ENCODE data around the gene FARS2.
A peak's percentile ranks its signal among the peaks of the same experiment; 100 is the strongest.

FARS2 gene

DNA sequence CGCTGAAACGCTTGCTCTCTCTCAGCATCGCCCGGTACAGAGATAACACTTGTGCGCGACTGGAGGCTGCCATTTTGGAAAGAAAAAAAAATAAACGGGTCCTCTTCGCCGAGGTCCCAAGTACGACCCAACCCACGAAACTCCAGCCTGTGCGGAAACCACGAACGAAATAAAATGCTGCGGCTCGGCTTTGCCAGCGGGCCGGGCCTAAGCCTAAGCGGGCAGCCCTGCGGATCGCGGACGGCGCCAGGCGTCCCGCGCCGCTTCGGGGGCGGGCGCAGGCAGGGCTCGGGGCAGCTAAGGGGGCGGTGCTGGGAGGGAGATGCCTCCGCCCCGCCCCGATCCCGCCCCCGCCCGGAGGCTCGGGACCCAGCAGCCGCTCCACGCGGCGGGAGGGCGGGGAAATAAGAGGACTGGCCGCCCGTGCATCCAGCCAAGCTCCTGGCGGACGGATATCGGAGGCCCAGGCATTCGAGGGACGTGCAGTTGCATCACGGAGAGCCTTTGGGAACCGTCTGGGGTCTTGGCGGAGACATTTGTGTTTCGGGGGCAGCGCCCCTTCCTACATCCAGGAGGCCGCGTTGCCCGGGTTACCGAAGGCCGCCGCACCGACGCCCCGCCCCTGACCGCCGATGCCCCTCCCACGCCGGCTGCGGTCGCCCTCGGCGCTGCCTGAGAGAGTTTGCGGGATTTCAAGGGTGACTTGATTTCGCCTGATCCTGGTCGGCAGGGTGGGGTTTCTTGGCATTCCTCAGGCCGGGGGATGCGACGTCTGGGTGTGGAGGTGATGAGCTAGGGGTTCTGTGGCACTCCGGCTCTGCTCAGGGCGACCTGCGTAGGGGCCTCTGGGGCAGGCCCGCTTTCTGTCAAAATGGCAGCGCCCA is at the start of gene FARS2, which contains the start of gene LYRM4:
TSS of gene FARS2 (plus strand) at position 853 of the 884 bp plus-strand sequence.
TSS of gene LYRM4 (minus strand) at position 290 of the 884 bp plus-strand sequence. CDS start at position 73, 217 bp downstream.
- DNase-seq (ENCODE audit: low spot score): peak; percentile 89

DNA sequence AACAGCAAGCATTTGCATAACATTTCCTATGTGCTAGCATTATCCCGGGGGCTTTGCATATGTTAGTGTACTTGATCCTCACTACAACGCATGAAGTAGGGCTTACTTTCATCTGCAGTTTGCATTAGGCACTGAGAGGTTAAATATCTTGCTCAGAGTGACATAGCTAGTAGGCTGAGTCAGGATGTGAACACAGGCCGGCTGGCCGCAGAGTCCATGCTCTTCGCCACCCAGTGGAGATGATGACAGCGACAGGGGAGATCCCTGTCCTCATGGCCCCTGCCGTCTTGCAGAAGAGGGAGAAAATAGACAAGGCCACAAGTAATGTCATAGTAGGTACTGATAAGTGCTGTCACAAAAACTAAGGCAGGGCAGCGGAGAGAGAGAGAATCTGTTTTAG is 47.5 kb upstream of the FARS2 start:
- no peak for DNase-seq (ENCODE audit: low spot score)

DNA sequence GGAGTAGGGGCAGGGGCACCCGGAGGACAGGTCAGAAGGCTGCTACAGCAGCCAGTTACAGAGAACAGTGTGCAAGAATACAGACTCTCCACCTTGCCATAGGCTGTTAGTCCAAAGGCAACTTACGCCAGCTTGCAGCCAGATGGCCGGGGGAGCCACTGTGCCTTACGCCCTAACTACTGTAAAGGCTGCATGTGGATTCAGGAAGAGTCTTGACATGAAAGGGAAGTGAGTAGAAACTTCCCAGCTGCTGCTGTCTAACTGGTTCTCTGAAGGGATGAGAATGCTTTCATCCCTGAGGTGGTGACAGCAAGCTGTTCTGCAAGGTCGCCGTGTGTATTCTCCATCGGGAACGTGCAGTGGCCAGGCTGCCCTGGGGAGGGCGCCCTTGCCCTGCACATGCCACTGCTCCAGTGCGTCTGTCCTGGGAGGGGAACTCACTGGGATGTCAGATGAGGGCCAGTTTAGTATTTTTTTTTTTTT is 46.7 kb upstream of the FARS2 start:
- peak; percentile 46 for DNase-seq (ENCODE audit: low spot score)

DNA sequence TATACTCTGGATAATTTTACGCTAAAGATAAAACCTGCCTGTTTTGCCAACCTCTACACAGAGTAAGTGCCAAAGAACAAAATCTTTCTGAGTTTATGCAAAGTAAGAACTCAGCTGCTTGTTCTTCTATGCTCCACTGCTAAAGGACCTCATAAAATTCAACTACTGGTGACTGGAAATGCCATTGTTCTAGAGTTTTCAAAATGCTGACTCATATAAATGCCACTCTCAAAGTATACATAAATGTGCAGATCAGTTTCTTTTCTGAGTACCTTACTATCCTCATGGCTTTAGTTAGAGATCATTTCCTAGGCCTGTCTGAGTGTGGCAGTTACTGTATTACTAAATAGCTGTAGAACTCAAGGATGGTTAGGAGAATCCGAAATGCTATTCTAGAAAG is 46.2 kb upstream of the FARS2 start:
- DNase-seq (ENCODE audit: low spot score): no peak

DNA sequence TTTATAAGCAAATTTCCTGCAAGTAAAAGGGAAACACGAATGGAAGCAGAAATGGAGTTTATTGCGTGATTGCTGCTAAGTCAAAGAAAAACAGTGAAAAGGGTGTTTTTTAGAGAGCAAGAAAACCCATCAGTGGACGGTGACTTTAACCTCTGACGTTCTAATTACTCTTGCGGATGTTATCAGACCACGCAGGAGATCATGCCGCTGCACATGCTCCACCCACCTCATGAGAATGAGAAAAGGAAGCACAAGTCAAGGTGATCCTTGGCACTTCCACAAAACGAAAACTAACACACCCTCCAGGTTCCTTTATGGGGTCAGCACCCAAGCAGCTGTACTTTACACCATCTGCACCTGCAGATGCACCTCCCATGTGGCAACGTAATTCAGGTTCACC is 45.5 kb upstream of the FARS2 start:
- DNase-seq (ENCODE audit: low spot score): no peak

DNA sequence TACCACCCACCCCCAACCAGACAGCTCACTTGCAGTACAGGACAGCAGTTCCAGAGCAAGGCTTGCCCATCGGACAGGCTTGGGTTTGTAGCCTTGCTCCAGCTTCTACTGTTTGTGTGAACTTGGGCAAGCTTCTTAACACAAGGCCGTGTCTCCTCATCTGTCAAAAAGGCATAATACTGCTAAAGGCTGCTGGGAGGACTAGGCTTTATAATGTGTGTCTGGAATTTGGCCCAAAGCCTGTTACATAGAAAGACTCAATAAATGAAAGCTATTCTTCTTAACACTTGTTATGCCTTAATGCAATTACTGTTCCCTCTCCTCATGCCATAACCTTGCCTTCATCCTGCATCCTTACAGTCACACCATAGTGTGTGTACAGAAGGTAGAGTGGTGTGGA is 44.0 kb upstream of the FARS2 start:
- DNase-seq (ENCODE audit: low spot score): no peak

DNA sequence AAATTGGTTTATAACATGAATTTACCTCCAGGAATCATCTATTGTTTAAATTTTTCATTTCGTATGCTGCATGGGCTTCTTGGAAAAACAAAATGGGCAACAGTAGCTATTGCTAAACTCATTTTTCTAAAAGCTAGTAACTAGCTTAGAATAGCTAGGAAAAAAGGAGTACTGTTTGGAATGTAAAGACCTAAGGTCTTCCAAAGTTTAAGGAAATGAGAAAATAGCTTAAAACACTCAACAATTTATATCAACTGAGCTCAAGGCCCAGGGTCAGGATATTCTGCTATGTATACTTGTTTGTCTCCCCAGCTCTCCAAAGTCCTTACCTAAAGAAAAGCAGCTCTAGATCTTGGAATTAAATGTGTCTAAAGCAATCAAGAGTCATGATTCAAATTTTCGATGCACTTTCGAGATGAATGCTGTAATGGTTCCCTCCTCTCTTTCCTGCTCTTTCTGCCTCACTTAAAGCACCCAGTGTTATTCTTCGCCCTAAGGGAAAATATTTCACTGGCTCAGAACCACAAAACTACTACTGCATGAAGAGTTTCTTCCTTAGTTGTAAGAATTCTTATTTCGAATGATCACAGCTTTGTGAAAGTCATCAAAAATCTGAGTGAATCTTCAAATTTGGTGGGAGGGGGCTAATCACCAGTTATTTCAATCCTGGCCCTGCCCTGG is 42.2 kb upstream of the FARS2 start:
- DNase-seq (ENCODE audit: low spot score): no peak

DNA sequence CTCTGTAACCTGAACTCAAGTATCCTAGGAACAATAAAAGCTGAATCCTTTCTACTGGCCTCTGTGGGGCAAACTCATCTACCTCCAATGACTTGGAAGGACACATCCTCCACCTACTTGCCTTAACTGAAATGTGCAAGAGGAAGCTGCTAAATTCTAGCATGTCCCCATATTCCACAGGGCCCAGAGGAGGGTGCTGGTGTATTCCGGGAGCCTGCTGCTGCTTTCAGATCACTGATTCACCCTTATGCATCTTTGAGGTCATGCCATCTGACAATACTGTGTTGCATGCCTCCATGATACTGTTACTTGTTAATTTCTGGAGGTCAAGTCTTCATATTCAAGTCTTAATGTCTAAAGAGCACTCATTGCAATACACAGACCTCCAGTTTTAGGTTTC is 40.9 kb upstream of the FARS2 start:
- DNase-seq (ENCODE audit: low spot score): no peak

DNA sequence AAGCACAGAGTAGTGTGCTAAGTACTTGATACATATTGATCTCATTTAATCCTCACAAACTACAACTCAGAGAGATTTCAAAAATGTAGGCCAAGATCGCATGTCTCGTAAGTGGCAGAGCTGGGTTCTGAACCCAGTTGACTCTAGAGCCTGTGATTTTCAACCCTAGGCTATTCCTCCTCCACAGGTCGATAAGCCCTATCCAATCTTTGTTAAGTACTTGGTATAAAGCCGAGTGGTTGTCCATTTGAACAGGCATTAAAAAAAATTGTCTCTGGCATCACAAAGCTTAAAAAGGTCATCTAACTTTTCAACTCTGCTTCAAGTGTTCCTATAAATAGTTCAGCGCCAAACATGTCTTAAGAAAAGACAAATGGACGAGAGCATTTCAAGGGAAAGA is 38.0 kb upstream of the FARS2 start:
- no peak for DNase-seq (ENCODE audit: low spot score)

DNA sequence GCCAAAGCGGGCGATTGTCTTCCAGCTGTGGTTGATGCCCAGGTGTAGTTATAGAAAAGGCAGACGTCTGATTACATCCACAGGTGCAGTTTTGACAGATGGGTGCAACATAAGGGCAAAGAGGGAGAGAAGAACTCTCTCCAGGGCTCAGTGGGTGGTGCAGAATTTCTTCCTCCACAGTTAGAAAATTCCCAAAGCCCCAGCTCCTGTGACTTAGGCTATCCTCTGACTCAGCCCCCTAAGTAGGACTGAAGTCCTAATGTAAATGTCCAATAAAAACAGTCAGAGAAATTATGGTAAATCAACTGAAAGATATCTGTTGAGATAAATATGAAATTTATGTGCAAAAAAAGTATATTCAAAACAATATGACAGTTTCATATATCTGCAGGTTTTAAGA is 32.0 kb upstream of the FARS2 start:
- DNase-seq (ENCODE audit: low spot score): no peak

DNA sequence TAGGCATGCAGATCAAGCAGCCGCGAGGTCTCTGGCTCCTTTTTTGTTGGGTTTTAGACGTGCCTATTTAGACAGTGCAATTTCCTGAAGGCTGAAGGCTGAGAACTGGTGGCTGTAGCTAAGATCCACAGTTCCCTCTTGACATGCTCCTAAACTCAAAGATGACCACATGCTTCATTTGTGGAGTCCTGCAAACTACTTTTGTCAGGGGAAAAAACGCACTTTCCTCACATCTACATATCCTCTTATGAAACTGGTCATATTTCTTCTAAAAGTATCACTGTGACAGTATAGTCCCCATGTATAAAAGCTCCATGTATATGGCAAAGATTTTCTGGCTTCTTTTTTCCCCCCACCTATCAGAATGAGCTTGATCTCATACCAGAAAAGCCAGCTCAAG is 31.2 kb upstream of the FARS2 start:
- no peak for DNase-seq (ENCODE audit: low spot score)

DNA sequence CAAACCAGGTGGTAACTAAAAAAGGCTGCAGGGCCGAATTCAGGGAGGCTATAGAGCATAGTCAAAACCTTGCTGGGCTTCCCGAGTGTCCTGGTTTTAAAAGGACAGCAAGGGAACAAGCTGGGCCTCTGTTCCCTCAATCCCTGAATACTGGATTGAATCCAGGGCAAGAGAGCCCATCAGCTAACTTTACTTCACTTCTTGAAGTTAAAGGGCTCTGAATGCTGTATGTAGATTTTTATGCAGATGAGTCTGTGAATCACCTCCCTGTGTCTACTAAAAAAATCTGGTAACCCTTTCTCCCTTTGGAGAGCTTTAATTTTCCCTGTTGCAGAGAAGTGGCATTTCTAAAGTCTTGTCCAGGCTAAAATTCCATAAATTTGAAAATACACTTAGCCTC is 30.0 kb upstream of the FARS2 start:
- DNase-seq (ENCODE audit: low spot score): no peak

DNA sequence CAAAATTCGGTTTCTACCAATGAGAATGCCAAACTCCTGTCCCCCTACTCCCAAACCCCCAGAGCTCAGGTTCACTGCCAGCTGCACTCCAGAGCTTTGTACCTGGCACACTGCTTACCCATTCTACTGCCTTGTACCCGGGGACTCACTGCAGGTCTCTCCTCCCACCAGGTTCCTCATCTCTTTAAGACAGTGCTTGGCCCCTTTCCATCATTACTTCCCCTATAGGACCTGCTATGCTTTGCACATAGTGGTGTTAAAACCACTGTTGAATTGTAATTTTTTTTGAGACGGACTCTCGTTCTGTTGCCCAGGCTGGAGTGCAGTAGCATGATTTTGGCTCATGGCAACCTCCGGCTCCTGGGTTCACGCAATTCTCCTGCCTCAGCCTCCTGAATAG is 26.4 kb upstream of the FARS2 start:
- DNase-seq (ENCODE audit: low spot score): no peak

DNA sequence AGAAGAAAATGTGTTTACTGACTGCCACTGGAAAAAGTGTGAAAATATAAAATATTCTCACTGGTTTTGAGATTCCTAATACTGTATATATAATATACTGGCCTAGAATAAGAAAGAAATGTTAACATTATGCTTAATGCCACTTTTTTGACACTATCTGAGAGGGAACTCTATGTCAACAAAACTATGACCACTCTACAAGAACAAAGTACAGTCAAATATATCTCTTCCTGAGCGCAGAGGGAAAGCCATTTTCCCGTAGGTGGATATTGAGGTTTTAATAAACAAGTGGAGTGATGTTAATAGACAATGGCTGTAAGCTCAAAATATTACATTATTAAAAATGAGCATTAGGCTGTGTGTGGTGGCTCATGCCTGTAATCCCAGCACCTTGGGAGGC is 25.5 kb upstream of the FARS2 start:
- no peak for DNase-seq (ENCODE audit: low spot score)

DNA sequence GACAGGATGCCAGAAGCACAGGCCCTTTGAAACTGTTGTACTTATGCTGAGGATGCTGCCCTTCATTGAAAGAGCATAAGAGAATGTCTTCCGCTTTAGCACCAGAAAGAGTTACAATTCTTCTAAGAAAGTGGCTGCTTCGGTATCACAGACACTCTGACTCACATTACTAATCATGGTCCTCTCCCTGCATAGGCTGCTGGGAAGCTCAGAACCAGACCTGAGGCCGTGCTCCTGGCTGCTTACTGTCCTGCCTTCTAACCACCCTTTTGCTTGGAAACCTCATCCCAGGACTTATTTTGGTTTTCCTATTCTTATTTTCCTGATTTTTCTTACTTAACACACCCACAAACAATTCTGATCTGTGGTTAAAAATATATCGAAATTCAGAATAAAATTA is 23.5 kb upstream of the FARS2 start:
- DNase-seq (ENCODE audit: low spot score): no peak

DNA sequence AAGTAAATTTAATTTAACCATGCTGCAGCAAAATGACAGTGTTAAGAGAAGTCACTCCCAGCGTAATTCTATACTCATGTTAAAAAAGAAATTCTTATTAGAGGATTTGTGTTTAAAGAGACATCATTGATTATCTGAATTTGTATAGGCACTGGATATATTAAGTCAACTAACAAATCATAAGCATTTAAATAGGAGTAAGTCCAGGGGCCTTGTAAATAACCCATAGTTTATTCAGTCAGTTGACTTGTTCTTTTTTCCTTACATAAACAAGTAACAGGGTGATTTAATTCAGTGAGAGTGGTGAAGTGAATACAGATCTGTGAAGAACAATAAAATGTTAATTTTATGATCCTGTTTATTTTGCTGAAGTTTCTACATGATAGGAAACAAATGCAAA is 23.0 kb upstream of the FARS2 start:
- no peak for DNase-seq (ENCODE audit: low spot score)

DNA sequence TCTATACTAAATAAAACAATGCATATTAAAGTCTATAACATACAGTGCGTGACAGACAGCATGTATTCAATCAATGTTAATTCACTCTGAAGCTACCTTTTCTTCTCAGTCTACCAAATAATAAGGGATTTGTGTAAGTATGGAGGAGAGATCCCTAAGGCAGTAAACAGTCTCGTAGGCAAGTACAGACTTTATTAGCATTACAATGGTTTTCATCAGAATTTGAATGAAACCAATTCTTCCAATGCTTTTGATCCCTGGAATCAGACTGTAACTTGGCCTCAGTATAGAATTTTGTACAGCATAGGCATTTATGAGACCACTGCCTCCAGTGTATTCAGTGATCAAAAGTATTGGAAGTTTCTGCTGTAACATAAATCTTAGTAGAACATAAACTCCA is 20.1 kb upstream of the FARS2 start:
- DNase-seq (ENCODE audit: low spot score): no peak

DNA sequence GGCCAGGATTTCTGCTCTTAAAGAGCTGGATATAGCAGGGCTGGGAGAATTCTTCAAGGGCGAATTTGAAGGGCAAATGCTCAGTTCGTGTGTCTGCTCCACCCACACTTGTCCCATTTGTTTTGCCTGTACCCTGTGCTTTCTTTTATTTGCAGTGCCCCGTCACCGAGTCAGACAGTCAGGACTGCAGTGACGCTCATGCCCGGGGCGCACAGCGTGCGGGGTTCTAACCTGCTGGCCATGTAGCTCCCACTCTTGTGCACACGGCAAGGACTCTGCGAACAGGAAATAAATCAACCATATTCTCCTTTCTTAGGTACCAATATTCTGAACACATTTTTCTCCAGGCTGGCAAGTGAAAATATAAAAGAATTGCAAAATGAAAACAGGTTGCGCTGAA is 18.2 kb upstream of the FARS2 start:
- no peak for DNase-seq (ENCODE audit: low spot score)

DNA sequence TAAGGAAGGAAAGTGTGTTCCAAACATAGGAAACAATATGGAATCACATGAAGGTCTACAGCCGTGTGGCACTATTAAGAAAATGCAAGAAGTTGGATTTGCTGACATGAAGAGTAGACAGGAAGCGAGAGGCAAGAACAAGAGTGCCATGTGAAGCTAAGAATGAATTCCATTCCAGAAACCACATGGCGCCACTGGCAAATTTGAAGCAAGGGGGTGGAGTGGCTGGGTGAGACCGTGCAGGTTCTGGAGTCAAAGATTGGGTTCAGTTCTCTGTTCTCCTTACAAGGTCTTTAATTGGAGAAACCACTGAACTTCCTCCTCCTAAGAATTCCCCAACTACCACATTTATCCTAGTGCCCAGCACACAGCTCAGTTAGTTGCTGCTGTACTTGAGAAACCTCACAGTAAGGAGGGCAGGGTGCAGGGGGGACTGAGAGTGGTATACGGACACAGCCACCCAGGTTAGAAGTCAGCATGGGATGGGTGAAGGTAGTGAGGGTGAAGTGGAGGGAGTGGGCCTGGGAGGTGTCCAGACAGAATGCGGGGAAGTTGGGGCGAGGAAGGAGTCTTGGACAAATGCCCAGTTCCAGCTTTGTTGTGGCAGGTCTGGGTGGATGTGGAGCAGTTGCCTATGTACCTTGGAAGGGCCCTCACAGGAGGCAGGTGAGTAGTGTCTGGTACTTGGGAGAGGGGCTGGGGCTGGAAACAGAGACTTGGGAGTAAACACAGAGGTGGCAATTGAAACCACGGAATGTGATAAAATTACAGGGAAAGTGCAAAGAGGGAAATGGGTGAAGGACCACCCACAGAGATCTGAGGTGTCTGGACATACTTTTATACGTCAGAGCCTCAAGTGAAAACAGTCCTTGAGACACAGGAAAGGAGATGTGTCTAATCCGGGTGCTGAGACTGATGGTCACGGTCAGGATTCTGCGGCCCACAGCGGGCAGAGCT is 14.9 kb upstream of the FARS2 start:
- no peak for DNase-seq (ENCODE audit: low spot score)

DNA sequence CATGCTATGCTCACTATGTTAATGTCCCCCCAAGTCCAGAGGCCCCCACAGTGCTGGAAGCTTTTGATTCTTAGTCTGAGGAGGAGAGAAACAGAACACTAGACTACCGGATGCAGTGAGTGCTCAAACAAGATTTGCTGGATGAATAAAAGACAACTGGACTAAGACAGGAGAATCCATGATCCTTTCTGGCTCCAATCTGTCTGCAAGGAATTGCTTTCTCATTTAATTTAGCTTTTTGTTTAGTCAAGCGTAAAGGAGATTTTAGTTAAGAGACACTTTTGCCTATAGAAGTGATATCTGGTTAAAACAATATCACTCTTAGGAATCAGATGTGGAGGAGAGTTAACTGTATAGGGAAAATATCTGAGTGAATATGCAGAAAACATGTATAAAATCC is 14.1 kb upstream of the FARS2 start:
- DNase-seq (ENCODE audit: low spot score): no peak

DNA sequence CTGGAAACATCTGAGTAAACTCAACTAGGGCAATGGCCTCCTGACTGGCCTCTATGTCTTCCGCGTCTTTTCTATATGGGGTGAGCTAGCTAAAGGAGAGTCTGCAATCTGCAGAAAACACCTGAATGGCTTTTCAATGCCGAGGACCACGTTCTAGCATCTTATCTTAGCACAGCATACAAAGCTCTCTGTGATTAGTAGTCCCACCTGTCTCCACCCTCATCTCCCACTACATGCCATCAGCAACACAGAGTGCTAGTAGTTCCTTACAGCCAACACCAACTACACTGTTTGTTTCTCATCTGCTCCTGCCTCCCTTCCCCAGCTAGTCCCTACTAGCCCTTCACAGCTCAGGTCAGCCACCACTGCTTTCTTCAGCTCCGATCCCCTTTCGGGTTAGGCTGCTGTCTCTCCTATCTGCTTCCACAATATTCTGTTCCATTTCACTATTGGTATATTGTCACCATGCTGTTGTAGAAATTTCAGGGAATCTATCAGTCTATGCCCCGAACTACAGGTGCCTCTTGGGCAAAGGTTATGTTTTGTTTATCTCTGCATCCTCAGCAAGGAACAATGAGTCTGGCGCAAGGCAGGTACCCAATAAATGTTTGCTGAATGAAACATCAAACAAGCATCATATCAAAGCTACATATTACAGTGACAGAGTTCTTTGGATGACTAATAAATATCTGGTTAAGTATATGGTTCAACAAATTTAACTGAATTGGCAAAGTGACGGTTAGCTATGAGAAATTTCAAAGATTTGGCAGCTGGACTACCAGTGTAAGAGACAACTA is 12.8 kb upstream of the FARS2 start:
- no peak for DNase-seq (ENCODE audit: low spot score)
